Spleen (tissue), 7 donors: ENCODE results near the gene TMEM229B.

Experiments
- CTCF ChIP-seq, 11 experiments: fragments of 200-600 bp in 7 of 11; fragments of 450-650 bp in 4 of 11; sonication (generic) in 4 of 11; IDR thresholded peaks in 8 of 11; conservative IDR thresholded peaks in 3 of 11; 1 replicate in 7 of 11; 2 replicates in 4 of 11; pipeline versions ENCODE4 v1.4.0 to v1.8.0; 2016 to 2021; ENCODE audit warnings: antibody characterized with exemption in 11 of 11, inconsistent platforms in 4 of 11, mild to moderate bottlenecking in 1 of 11
- POLR2A ChIP-seq, 3 donors: fragments of 450-650 bp; IDR thresholded peaks; one replicate each; pipeline ENCODE4 v1.5.1; 2017; ENCODE audit warnings: antibody characterized with exemption in 3 of 3, mild to moderate bottlenecking in 1 of 3
- POLR2AphosphoS5 ChIP-seq, 3 donors: sonication (generic); formaldehyde crosslinking; IDR thresholded peaks; one replicate each; pipeline ENCODE4 v1.5.1; 2017; ENCODE audit warnings: antibody characterized with exemption in 3 of 3
- donor health status: DM: no; HTN: no; CAD: no; lungs with moderate emphysema.
- donor health status: DM: no; HTN: no; CAD: no.
- donor health status: DM: no; HTN: no; CAD: no.

- no peak for TF ChIP-seq POLR2A (IDR thresholded peaks at IDR 0.05)
- TF ChIP-seq CTCF (IDR thresholded peaks at IDR 0.05 in 8 of 11, conservative IDR thresholded peaks at IDR 0.05 in 3 of 11), result no peak
- no peak for TF ChIP-seq POLR2AphosphoS5 (IDR thresholded peaks at IDR 0.05)
Observed at GRCh38 chr14:67474366-67474765, 14.2 kb downstream of the TMEM229B start.
